Measurements from ENCODE around the gene TMUB1. TPM values are rescaled to one million over a fixed set of nuclear protein-coding genes. Genes with fewer than 3 reads are reported as not detected.

The TMUB1 gene
- polyA plus RNA-seq, 2 of the 4 experiments (the other 2 are of a cell fraction): 14.0 to 37.7 TPM

GRCh38 chr7:151091988-151092387 is 8.7 kb upstream of the TMUB1 start:
- Histone ChIP-seq H3K4me3 (no peak overlapping the region), H3K4me1 (peaks cover 36% of the 10 kb centered on the region), H3K9me3 (no peaks in the 10 kb centered on the region), H3K27ac (no peak overlapping the region), H3K4me2 (no peak overlapping the region)
- 92% methylated on average over 14 of the region's 14 CpGs for WGBS (ENCODE audit: missing lambda C conversion rate)
- DNase-seq (ENCODE audit: low read depth in 1 of 2, low spot score in 1 of 2) (no peak), FAIRE-seq (no peak), ATAC-seq (no peak)
- CTCF ChIA-PET: interaction anchor here (0.7 to 27.1 kb wide), 10 partner anchors 15 to 98 kb away, joined by 3 to 412 read pairs (median 3); no protein-coding TSS in a partner anchor
- POLR2A ChIA-PET: no interaction called here
- TF ChIP-seq HOXB5 (CRISPR knock-in tag; IDR thresholded peaks at IDR 0.05) (no peak), RNF2 (IDR thresholded peaks at IDR 0.05; ENCODE audit: borderline replicate concordance, low read depth) (no peak), HOXA7 (CRISPR knock-in tag; IDR thresholded peaks at IDR 0.05) (no peak)

GRCh38 chr7:151091431-151091830 is 8.1 kb upstream of the TMUB1 start:
- DNase-seq (ENCODE audit: low read depth in 1 of 2, low spot score in 1 of 2): peak; percentile 56 to 69
- 54% methylated on average over 6 of the region's 6 CpGs for WGBS (ENCODE audit: missing lambda C conversion rate)
- ChIA-PET CTCF (interaction anchor here (0.7 to 27.1 kb wide), 13 partner anchors 16 to 134 kb away, joined by 3 to 412 read pairs (median 4); partner anchors contain the start of genes ABCB8 and SLC4A2), POLR2A (no interaction called here)
- ATAC-seq: peak in 1 of 2 experiments; percentile 59; a peak in 3 of 6 replicates
- Histone ChIP-seq H3K9me3 (no peaks in the 10 kb centered on the region), H3K4me1 (peaks cover 36% of the 10 kb centered on the region), H3K4me3 (no peak overlapping the region), H3K27ac (no peak overlapping the region), H3K4me2 (no peak overlapping the region)
- TF ChIP-seq CTCF (IDR thresholded peaks at IDR 0.05) (peak; percentile 46), CHD4 (IDR thresholded peaks at IDR 0.05; ENCODE audit: borderline replicate concordance) (no peak), KDM5A (IDR thresholded peaks at IDR 0.05) (no peak), RAD21 (conservative IDR thresholded peaks at IDR 0.05 in 1 of 2, IDR thresholded peaks at IDR 0.05 in 1 of 2) (0 out of 5 replicates have a peak, but pooled peaks of 1 of the 2 experiments have one; percentile 26)
- FAIRE-seq: no peak

GRCh38 chr7:151091003-151091402 is 7.7 kb upstream of the TMUB1 start:
- no peak overlapping the region for H3K27ac ChIP-seq
- no peaks in the 10 kb centered on the region for H3K9me3 ChIP-seq
- CTCF ChIA-PET: interaction anchor here (1.3 to 27.1 kb wide), 11 partner anchors 16 to 134 kb away, joined by 3 to 412 read pairs (median 4); partner anchors contain the start of genes ABCB8 and SLC4A2
- no peak overlapping the region for H3K4me2 ChIP-seq
- POLR2A ChIA-PET: no interaction called here
- no peak for TF ChIP-seq ZSCAN20 (CRISPR knock-in tag; IDR thresholded peaks at IDR 0.05)
- no peak for TF ChIP-seq ATOH8 (CRISPR knock-in tag; IDR thresholded peaks at IDR 0.05; ENCODE audit: low read depth)
- TF ChIP-seq GATA3 (IDR thresholded peaks at IDR 0.05; ENCODE audit: borderline replicate concordance): no peak
- no peak for TF ChIP-seq FOSB (CRISPR knock-in tag; IDR thresholded peaks at IDR 0.05)
- no peak for TF ChIP-seq FOSL2 (IDR thresholded peaks at IDR 0.05)
- TF ChIP-seq FOSL2 (CRISPR knock-in tag; IDR thresholded peaks at IDR 0.05): no peak
- TF ChIP-seq TP53 (CRISPR knock-in tag; IDR thresholded peaks at IDR 0.05): no peak
- TF ChIP-seq RFX5 (IDR thresholded peaks at IDR 0.05): no peak
- no peak for TF ChIP-seq CHD2 (IDR thresholded peaks at IDR 0.05; ENCODE audit: low read length, partially characterized antibody)
- TF ChIP-seq JUN (IDR thresholded peaks at IDR 0.05): no peak
- TF ChIP-seq SMC3 (IDR thresholded peaks at IDR 0.05): no peak
- no peak for TF ChIP-seq EHF (CRISPR knock-in tag; IDR thresholded peaks at IDR 0.05)
- no peak for TF ChIP-seq ZFP36 (IDR thresholded peaks at IDR 0.05; ENCODE audit: borderline replicate concordance, partially characterized antibody)
- DNase-seq (ENCODE audit: low read depth in 1 of 2, low spot score in 1 of 2) (no peak), FAIRE-seq (no peak), ATAC-seq (no peak)
- peaks cover 33% of the 10 kb centered on the region for H3K4me1 ChIP-seq
- 92% methylated on average over 7 of the region's 7 CpGs for WGBS (ENCODE audit: missing lambda C conversion rate)
- H3K4me3 ChIP-seq: no peak overlapping the region
